HFF-Myc (cell line): ENCODE measurements around the gene SHISA8.

ENCODE experiments used
- DNase-seq: peaks from one replicate; pipeline ENCODE4 v3.0.0-alpha.2; 2011; ENCODE audit warnings: low read depth; ENCODE audit errors: extremely low read depth
- H3K4me3 ChIP-seq: replicated peaks from 2 replicates; pipeline ENCODE4 v1.5.1; 2011; ENCODE audit warnings: low read depth, mild to moderate bottlenecking, control low read depth, low read length
- CTCF ChIP-seq: IDR thresholded peaks from 2 replicates; pipeline ENCODE4 v1.5.1; 2012; ENCODE audit warnings: mild to moderate bottlenecking, low read depth, low read length, control low read depth; ENCODE audit errors: missing control alignments

The SHISA8 gene

DNA sequence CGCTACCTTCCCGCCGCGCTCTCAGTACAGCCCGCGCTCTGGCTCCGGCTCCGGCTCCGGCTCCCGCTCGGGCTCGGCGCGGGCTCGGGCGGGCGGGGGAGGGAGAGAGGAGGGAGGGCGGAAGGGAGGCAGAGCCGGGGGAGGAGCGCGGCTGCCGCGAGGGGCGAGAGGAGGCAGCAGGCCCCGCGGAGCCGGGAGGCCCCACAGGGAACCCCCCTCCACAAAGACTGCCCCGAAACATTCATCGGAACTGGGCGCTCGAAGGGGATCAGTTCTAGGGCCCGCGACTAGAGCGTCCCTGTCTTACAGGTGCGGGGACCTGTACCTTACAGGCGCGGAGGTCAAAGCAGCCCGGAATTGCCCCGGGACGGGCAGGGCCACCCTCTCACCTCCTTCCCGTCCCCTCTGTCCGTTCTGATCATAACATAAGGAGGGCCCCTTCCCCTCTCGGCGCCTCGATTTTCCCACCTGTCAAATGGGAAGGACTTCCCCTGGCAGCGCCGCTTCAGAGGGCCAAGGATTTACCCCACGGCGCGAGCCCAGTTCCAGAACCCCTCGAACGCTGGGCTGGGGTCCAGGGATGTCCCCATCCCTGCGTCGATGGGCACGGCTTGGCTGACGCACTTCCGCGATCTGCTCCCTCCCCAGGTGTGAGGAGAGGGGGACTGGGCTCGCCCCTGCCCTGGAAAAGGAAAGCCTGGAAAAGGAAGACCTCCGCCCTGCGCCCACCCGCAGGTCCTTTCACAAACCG is at the start of gene SHISA8:
SHISA8 (minus strand) TSS at position 40 of the 751 bp plus-strand sequence. CDS start 407 bp downstream, outside the sequence.
- TF ChIP-seq CTCF, result no peak
- no peak within 1 kb of the TSS for H3K4me3 ChIP-seq
- no peak for DNase-seq

- no peak for TF ChIP-seq CTCF
- H3K4me3 ChIP-seq, result no peak overlapping the region
- DNase-seq, result no peak
These were observed 49.2 kb upstream of the SHISA8 start for GRCh38 chr22:41964112-41964491.

- no peak for DNase-seq
- no peak overlapping the region for H3K4me3 ChIP-seq
- TF ChIP-seq CTCF, result no peak
These were observed 48.7 kb upstream of the SHISA8 start for GRCh38 chr22:41963453-41964111.

GRCh38 chr22:41957941-41958556 is 43.2 kb upstream of the SHISA8 start:
- DNase-seq, result no peak
- no peak for TF ChIP-seq CTCF
- no peak overlapping the region for H3K4me3 ChIP-seq

GRCh38 chr22:41952713-41953112 is 37.8 kb upstream of the SHISA8 start:
- TF ChIP-seq CTCF, result no peak
- DNase-seq, result no peak
- H3K4me3 ChIP-seq, result no peak overlapping the region

GRCh38 chr22:41951898-41952474 is 37.1 kb upstream of the SHISA8 start, which contains the start of gene SMIM45:
TSS of gene SMIM45 (plus strand) at chr22:41952150.
- no peak for TF ChIP-seq CTCF
- no peak for DNase-seq
- no peak within 1 kb of the TSS for H3K4me3 ChIP-seq
